Hematopoietic multipotent progenitor cell treated with erythropoietin and hydrocortisone succinate and interleukin-3 and kit ligand, for 8 days (in vitro differentiated cells): ENCODE results near the gene CAMK2N2.

Source experiments
- DNase-seq: peaks from one replicate; pipeline ENCODE4 v3.0.0-alpha.2; 2015

The CAMK2N2 gene

DNA sequence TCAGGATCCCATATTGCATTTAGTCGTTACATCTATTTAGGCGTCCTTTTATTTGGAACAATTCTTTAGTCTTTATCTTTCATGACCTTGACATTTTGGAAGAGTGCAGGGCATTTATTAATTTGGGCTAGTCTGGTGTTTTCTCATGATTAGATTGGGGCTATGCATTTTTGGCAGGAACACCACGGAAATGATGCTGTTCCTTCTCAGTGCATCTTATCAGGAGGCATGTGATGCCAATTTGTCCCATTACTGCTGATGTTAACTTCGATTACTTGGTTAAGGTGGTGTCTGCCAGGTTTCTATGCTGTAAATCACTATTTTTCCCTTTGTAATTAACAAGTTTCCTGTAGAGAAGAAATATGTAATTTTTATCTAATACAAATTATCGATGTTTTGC lies 50.1 kb downstream of the CAMK2N2 start:
- peak; percentile 70 for DNase-seq
